Measurements from ENCODE around the gene UNC93A. TPM values are rescaled to one million over a fixed set of nuclear protein-coding genes. Genes with fewer than 3 reads are reported as not detected.
"Not testable (repeated sequence)": the region's sequence is repeated elsewhere in the genome, so short reads cannot be mapped to it uniquely, and the experiment has no call there.

UNC93A gene
- total RNA-seq, 2 experiments from 2014 or later, result not detected

DNA sequence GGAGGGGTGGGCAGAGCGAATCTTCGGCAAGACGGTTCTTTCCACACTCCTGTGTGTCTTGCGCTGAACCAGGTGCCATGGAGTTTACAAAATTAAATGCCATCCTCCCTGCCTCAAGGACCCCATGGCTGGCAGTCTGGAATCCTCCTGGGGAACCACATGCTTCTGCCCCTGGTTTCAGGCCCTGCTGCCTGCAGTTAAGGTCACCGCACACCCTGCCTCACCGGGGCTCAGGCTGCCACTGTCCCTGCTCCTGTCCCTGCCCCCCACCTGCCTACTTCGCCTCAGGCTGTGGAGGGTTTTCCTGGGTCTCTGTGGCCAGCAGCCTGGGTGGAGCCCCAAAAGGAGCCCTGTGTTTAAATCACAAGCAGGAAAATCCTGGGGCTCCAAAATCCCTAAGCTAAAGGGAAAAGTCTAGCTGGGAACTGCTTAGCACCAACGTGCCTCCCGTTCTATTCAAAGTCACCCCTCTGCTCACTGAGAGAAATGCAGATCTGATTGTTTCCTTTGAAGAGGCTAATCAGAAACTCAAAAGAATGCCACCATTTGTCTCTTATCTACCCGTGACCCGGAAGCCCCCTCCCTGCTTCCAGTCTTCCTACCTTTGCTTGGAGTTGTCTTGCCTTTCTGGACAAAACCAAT lies 23.2 kb downstream of the UNC93A start:
- intact Hi-C loops (cut with micrococcal nuclease; ENCODE audit: unreplicated experiment), result no loop called here
- no TSS peak for BruUV-seq (replicated peaks)
- no peak overlapping the region for H3K27ac ChIP-seq (ENCODE audit: low read depth, low read length, poor library complexity, severe bottlenecking)
- ChIA-PET POLR2A (no interaction called here), CTCF (ENCODE audit: unreplicated experiment) (no interaction called here)
- no peak for DNase-seq (ENCODE audit: low spot score)
- H3K4me2 ChIP-seq (ENCODE audit: low read length), result no peak overlapping the region
- no peaks in the 10 kb centered on the region for H3K79me2 ChIP-seq (ENCODE audit: insufficient read depth, low read depth, low read length)
- H3K9me2 ChIP-seq (ENCODE audit: insufficient read depth, low read length), result no peaks in the 10 kb centered on the region
- no peak overlapping the region for H3K4me3 ChIP-seq (ENCODE audit: low read depth, low read length, poor library complexity, severe bottlenecking)
- H2AFZ ChIP-seq (ENCODE audit: low read length), result no peak overlapping the region
- no peaks in the 10 kb centered on the region for H3K9me3 ChIP-seq (ENCODE audit: low read length)
- TF ChIP-seq, protein P1, sequence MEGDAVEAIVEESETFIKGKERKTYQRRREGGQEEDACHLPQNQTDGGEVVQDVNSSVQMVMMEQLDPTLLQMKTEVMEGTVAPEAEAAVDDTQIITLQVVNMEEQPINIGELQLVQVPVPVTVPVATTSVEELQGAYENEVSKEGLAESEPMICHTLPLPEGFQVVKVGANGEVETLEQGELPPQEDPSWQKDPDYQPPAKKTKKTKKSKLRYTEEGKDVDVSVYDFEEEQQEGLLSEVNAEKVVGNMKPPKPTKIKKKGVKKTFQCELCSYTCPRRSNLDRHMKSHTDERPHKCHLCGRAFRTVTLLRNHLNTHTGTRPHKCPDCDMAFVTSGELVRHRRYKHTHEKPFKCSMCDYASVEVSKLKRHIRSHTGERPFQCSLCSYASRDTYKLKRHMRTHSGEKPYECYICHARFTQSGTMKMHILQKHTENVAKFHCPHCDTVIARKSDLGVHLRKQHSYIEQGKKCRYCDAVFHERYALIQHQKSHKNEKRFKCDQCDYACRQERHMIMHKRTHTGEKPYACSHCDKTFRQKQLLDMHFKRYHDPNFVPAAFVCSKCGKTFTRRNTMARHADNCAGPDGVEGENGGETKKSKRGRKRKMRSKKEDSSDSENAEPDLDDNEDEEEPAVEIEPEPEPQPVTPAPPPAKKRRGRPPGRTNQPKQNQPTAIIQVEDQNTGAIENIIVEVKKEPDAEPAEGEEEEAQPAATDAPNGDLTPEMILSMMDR (conservative IDR thresholded peaks at IDR 0.05; ENCODE audit: low read length), result no peak
- H3K36me3 ChIP-seq (ENCODE audit: insufficient read depth, low read length), result no peaks in the 10 kb centered on the region
- H4K20me1 ChIP-seq (ENCODE audit: insufficient read depth, low read length), result no peaks in the 10 kb centered on the region
- H3K4me1 ChIP-seq (ENCODE audit: insufficient read depth, low read length, poor library complexity, severe bottlenecking), result no peaks in the 10 kb centered on the region

DNA sequence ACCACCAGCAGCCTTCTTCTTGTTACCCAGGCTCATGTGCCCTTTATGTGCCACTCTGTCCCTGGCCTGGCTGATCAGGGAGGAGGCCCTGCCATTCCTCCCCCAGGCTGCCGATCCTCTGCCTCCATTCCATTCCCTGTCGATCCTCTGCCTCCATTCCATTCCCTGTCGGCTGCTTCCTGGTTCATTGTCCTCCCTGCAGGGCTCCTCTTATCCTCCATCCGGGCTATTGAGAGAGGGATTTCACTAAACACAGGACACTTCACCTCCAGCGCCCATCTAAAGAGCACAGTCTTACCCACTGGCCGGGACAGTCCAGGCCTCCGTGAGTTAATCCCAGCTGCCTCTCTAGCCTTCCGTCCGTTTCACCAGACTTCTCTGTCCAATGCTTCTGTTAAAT lies 26.1 kb downstream of the UNC93A start:
- H3K9me2 ChIP-seq (ENCODE audit: insufficient read depth, low read length), result no peaks in the 10 kb centered on the region
- CTCF ChIA-PET (ENCODE audit: unreplicated experiment), result no interaction called here
- TF ChIP-seq, protein P1 (conservative IDR thresholded peaks at IDR 0.05; ENCODE audit: low read length), result no peak
- TF ChIP-seq EZH2phosphoT487 (IDR thresholded peaks at IDR 0.05; ENCODE audit: borderline replicate concordance, low read depth, low read length), result no peak
- no peak overlapping the region for H3K4me2 ChIP-seq (ENCODE audit: low read length)
- no peak overlapping the region for H3K27ac ChIP-seq (ENCODE audit: low read depth, low read length, poor library complexity, severe bottlenecking)
- H3K4me3 ChIP-seq (ENCODE audit: low read depth, low read length, poor library complexity, severe bottlenecking), result no peak overlapping the region
- H4K20me1 ChIP-seq (ENCODE audit: insufficient read depth, low read length), result no peaks in the 10 kb centered on the region
- BruUV-seq (replicated peaks), result no TSS peak
- H3K79me2 ChIP-seq (ENCODE audit: insufficient read depth, low read depth, low read length), result no peaks in the 10 kb centered on the region
- no peaks in the 10 kb centered on the region for H3K4me1 ChIP-seq (ENCODE audit: insufficient read depth, low read length, poor library complexity, severe bottlenecking)
- no peak for DNase-seq (ENCODE audit: low spot score)
- intact Hi-C loops (cut with micrococcal nuclease; ENCODE audit: unreplicated experiment), result no loop called here
- no peaks in the 10 kb centered on the region for H3K36me3 ChIP-seq (ENCODE audit: insufficient read depth, low read length)
- H2AFZ ChIP-seq (ENCODE audit: low read length), result no peak overlapping the region
- no peaks in the 10 kb centered on the region for H3K9me3 ChIP-seq (ENCODE audit: low read length)
- POLR2A ChIA-PET, result no interaction called here

DNA sequence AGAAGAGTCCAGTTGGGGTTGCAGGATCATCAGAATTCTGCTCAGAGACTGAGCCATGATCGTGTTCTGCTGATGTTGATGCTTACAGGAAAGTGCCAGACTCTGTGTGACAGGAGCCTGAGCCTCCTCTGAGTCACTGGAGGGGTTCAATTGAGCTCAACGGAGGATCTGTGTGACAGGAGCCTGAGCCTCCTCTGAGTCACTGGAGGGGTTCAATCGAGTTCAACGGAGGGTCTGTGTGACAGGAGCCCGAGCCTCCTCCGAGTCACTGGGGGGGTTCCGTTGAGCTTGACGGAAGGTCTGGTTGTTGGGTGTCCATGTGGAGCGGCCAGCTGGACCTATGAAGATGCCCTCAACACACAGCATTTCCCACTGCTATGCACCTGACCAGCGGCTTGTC lies 27.2 kb downstream of the UNC93A start:
- H3K79me2 ChIP-seq (ENCODE audit: insufficient read depth, low read depth, low read length); H3K36me3 ChIP-seq (ENCODE audit: insufficient read depth, low read length); H3K9me2 ChIP-seq (ENCODE audit: insufficient read depth, low read length); H3K4me3 ChIP-seq (ENCODE audit: low read depth, low read length, poor library complexity, severe bottlenecking); CTCF ChIA-PET (ENCODE audit: unreplicated experiment); H3K4me2 ChIP-seq (ENCODE audit: low read length); H4K20me1 ChIP-seq (ENCODE audit: insufficient read depth, low read length); H3K9me3 ChIP-seq (ENCODE audit: low read length); DNase-seq (ENCODE audit: low spot score); POLR2A ChIA-PET; intact Hi-C loops (cut with micrococcal nuclease; ENCODE audit: unreplicated experiment); H3K4me1 ChIP-seq (ENCODE audit: insufficient read depth, low read length, poor library complexity, severe bottlenecking); H2AFZ ChIP-seq (ENCODE audit: low read length); BruUV-seq (replicated peaks); H3K27ac ChIP-seq (ENCODE audit: low read depth, low read length, poor library complexity, severe bottlenecking): not testable (repeated sequence)

DNA sequence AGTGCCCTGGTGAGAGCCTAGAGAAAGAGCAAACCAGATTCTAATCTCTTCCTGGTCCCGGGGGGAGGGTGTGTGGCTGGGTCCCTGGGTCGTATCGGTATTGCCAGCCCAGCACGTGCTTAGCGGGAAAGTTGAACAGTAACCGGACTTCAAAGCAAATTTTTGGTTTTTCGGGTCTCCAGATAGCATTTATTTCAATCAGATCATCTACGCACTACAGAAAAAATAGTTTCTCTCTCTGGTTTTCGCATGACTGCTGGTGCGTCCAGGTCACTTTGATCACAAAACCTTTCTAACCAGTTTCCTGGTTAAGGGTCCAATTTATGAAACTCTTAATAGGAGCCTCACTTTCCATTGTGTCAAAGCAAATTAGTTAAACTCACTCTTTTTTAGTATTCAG lies 27.7 kb downstream of the UNC93A start:
- DNase-seq (ENCODE audit: low spot score), result peak; percentile 2
- BruUV-seq (replicated peaks); H4K20me1 ChIP-seq (ENCODE audit: insufficient read depth, low read length); intact Hi-C loops (cut with micrococcal nuclease; ENCODE audit: unreplicated experiment); H3K79me2 ChIP-seq (ENCODE audit: insufficient read depth, low read depth, low read length); H2AFZ ChIP-seq (ENCODE audit: low read length); H3K27ac ChIP-seq (ENCODE audit: low read depth, low read length, poor library complexity, severe bottlenecking); H3K4me1 ChIP-seq (ENCODE audit: insufficient read depth, low read length, poor library complexity, severe bottlenecking); H3K4me2 ChIP-seq (ENCODE audit: low read length); H3K4me3 ChIP-seq (ENCODE audit: low read depth, low read length, poor library complexity, severe bottlenecking); H3K36me3 ChIP-seq (ENCODE audit: insufficient read depth, low read length); H3K9me2 ChIP-seq (ENCODE audit: insufficient read depth, low read length); CTCF ChIA-PET (ENCODE audit: unreplicated experiment); H3K9me3 ChIP-seq (ENCODE audit: low read length); POLR2A ChIA-PET: not testable (repeated sequence)

- intact Hi-C loops (cut with micrococcal nuclease; ENCODE audit: unreplicated experiment); H3K4me1 ChIP-seq (ENCODE audit: insufficient read depth, low read length, poor library complexity, severe bottlenecking); H3K9me2 ChIP-seq (ENCODE audit: insufficient read depth, low read length); H3K9me3 ChIP-seq (ENCODE audit: low read length); H3K4me3 ChIP-seq (ENCODE audit: low read depth, low read length, poor library complexity, severe bottlenecking); H3K36me3 ChIP-seq (ENCODE audit: insufficient read depth, low read length); H3K4me2 ChIP-seq (ENCODE audit: low read length); H3K79me2 ChIP-seq (ENCODE audit: insufficient read depth, low read depth, low read length); BruUV-seq (replicated peaks); H2AFZ ChIP-seq (ENCODE audit: low read length); H4K20me1 ChIP-seq (ENCODE audit: insufficient read depth, low read length); DNase-seq (ENCODE audit: low spot score); POLR2A ChIA-PET; H3K27ac ChIP-seq (ENCODE audit: low read depth, low read length, poor library complexity, severe bottlenecking); CTCF ChIA-PET (ENCODE audit: unreplicated experiment): not testable (repeated sequence)
These were observed 29.0 kb downstream of the UNC93A start for GRCh38 chr6:167319856-167320753.
